GM12878 (cell line): ENCODE results near the gene PCGF1. TPM values are rescaled to one million over a fixed set of nuclear protein-coding genes. Genes with fewer than 3 reads are reported as not detected.
A peak's percentile ranks its signal among the peaks of the same experiment; 100 is the strongest.

Experiments
- ESRRA ChIP-seq: IDR thresholded peaks from 2 replicates; pipeline ENCODE4 v1.6.1; 2012; ENCODE audit warnings: mild to moderate bottlenecking, low read length, improper control_type of control experiment
- FOXK2 ChIP-seq: fragments of 450-650 bp; IDR thresholded peaks from 2 replicates; pipeline ENCODE4 v1.6.1; 2017; ENCODE audit warnings: mild to moderate bottlenecking, moderate library complexity
- JUND ChIP-seq: IDR thresholded peaks from 2 replicates; pipeline ENCODE4 v1.6.1; 2012; ENCODE audit warnings: low read depth, mild to moderate bottlenecking, low read length, improper control_type of control experiment, moderate library complexity
- MEF2A ChIP-seq: IDR thresholded peaks from 2 replicates; pipeline ENCODE4 v1.6.1; 2011; ENCODE audit warnings: low read depth, mild to moderate bottlenecking, low read length, moderate library complexity; ENCODE audit not compliant: insufficient read depth
- MYC ChIP-seq: IDR thresholded peaks from 2 replicates; pipeline ENCODE4 v1.6.1; 2011; ENCODE audit warnings: mild to moderate bottlenecking, low read length, moderate library complexity, inconsistent platforms; ENCODE audit not compliant: insufficient read depth, insufficient replicate concordance, insufficient read length, severe bottlenecking
- NR2F1 ChIP-seq: fragments of 450-650 bp; conservative IDR thresholded peaks from 2 replicates; pipeline ENCODE4 v1.6.1; 2017; ENCODE audit warnings: mild to moderate bottlenecking
- NRF1 ChIP-seq: conservative IDR thresholded peaks from 2 replicates; pipeline ENCODE4 v1.6.1; 2011; ENCODE audit warnings: mild to moderate bottlenecking, low read depth, low read length, improper control_type of control experiment
- RAD21 ChIP-seq: IDR thresholded peaks from 2 replicates; pipeline ENCODE4 v1.6.1; 2011; ENCODE audit warnings: mild to moderate bottlenecking, low read depth, low read length, moderate library complexity; ENCODE audit not compliant: insufficient read depth
- RELA ChIP-seq: fragments of 450-650 bp; IDR thresholded peaks from 2 replicates; pipeline ENCODE4 v1.8.0; 2014; ENCODE audit warnings: borderline replicate concordance; ENCODE audit not compliant: partially characterized antibody
- SMAD1 ChIP-seq: fragments of 450-650 bp; IDR thresholded peaks from 2 replicates; pipeline ENCODE4 v1.6.1; 2018; ENCODE audit warnings: mild to moderate bottlenecking, low read depth; ENCODE audit not compliant: partially characterized antibody
- WRNIP1 ChIP-seq: IDR thresholded peaks from 2 replicates; pipeline ENCODE4 v1.6.1; 2011; ENCODE audit warnings: low read depth, low read length, improper control_type of control experiment, borderline replicate concordance
- polyA plus RNA-seq, 11 experiments: library from polyadenylated mRNA; depleted of rRNA in 4 of 11; unstranded in 6 of 11; stranded (reverse) in 5 of 11; fragments of >200 nt; fragmentation: Nextera tagmentation in 4 of 11; fragmentation: Illumina TruSeq in 1 of 11; extraction: Ambion mirVana in 4 of 11; extraction: Trizol in 1 of 11; gene quantifications; 1 replicate in 1 of 11; 2 replicates in 10 of 11; pipeline versions ENCODE4 v1.2.1 to v1.2.3, GENCODE V29; 2011 to 2016; ENCODE audit warnings: inconsistent platforms in 2 of 11, missing spikeins in 2 of 11, low read depth in 1 of 11
- total RNA-seq, 4 experiments: library from RNA; depleted of rRNA in 3 of 4; stranded (reverse); fragments of >200 nt in 3 of 4; fragmentation: Illumina TruSeq in 1 of 4; extraction: Trizol in 1 of 4; gene quantifications; 2 replicates each; pipeline versions ENCODE4 v1.2.1 to v1.2.3, GENCODE V29; 2013 to 2021
- TF ChIP-seq, protein P1 (sequence below): fragments of 450-650 bp; formaldehyde crosslinking; IDR thresholded peaks from 2 replicates; pipeline ENCODE4 v1.4.0; 2020; ENCODE audit warnings: mild to moderate bottlenecking, moderate library complexity
- TF ChIP-seq, protein P2 (sequence below): IDR thresholded peaks from 2 replicates; pipeline ENCODE4 v1.6.1; 2011; ENCODE audit warnings: low read depth, low read length, improper control_type of control experiment, borderline replicate concordance
- TF ChIP-seq, protein P3 (sequence below): fragments of 150-350 bp; IDR thresholded peaks from 2 replicates; pipeline ENCODE4 v1.6.1; 2016; ENCODE audit warnings: low read depth, low read length
- TF ChIP-seq, protein P4 (sequence below): IDR thresholded peaks from 2 replicates; pipeline ENCODE4 v1.6.1; 2012; ENCODE audit warnings: mild to moderate bottlenecking, low read depth, low read length

Gene PCGF1
- total and polyA plus RNA-seq, 10 of the 15 experiments (the other 5 are each of a cell fraction or from before 2014, with no cell fraction given), result 23.1 to 50.8 (median 27.4) TPM

DNA sequence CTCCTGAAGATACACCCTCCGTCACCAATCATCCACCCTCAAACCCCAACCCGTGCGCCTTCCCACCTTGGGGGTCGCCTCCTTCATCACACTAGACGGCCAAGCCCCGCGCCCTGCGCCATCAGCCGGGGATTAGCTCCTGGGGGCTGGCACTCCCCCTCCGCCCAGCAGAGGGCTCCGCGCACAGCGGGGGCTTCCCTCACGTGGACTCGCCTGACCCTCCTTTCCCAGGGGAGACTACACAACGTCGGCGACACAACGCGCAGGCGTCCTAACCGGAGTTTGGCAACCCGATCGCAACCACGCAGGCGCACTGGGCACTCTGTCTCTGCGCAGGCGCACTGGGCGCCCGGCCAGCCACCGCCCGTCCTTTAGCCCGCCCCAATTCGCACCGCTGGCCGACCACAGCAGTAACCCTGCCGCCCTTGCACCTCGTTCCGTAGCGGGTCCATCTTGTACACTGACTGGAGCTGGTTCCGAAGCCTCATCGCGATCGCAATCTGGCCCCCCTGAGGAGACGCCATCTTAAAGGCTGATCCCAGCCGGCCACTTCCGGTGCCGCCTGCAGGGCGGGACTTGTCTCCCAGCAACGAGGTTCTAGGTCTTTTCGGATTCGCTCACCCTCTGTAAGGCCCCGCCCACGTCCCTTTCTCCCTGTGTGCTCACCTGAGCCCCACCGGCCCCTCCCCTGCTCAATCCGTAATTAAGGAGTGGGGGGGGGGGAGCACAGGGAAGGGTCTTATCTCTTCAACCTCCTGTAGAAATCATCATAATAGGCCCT, at the start of gene PCGF1 (continued):
- TF ChIP-seq, protein P1, sequence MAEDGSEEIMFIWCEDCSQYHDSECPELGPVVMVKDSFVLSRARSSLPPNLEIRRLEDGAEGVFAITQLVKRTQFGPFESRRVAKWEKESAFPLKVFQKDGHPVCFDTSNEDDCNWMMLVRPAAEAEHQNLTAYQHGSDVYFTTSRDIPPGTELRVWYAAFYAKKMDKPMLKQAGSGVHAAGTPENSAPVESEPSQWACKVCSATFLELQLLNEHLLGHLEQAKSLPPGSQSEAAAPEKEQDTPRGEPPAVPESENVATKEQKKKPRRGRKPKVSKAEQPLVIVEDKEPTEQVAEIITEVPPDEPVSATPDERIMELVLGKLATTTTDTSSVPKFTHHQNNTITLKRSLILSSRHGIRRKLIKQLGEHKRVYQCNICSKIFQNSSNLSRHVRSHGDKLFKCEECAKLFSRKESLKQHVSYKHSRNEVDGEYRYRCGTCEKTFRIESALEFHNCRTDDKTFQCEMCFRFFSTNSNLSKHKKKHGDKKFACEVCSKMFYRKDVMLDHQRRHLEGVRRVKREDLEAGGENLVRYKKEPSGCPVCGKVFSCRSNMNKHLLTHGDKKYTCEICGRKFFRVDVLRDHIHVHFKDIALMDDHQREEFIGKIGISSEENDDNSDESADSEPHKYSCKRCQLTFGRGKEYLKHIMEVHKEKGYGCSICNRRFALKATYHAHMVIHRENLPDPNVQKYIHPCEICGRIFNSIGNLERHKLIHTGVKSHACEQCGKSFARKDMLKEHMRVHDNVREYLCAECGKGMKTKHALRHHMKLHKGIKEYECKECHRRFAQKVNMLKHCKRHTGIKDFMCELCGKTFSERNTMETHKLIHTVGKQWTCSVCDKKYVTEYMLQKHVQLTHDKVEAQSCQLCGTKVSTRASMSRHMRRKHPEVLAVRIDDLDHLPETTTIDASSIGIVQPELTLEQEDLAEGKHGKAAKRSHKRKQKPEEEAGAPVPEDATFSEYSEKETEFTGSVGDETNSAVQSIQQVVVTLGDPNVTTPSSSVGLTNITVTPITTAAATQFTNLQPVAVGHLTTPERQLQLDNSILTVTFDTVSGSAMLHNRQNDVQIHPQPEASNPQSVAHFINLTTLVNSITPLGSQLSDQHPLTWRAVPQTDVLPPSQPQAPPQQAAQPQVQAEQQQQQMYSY, result no peak
- peak; percentile 85 for TF ChIP-seq NR2F1
- TF ChIP-seq NRF1, result peak; percentile 97
- no peak for TF ChIP-seq WRNIP1
- no peak for TF ChIP-seq MEF2A
- TF ChIP-seq, protein P2, sequence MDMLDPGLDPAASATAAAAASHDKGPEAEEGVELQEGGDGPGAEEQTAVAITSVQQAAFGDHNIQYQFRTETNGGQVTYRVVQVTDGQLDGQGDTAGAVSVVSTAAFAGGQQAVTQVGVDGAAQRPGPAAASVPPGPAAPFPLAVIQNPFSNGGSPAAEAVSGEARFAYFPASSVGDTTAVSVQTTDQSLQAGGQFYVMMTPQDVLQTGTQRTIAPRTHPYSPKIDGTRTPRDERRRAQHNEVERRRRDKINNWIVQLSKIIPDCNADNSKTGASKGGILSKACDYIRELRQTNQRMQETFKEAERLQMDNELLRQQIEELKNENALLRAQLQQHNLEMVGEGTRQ, result peak; percentile 53
- TF ChIP-seq RELA, result peak; percentile 50
- TF ChIP-seq SMAD1, result peak; percentile 27
- TF ChIP-seq RAD21, result peak; percentile 49
- TF ChIP-seq ESRRA, result 0 out of 2 replicates have a peak, but pooled peaks have one; percentile 60
- TF ChIP-seq FOXK2, result peak; percentile 8; the same call in 1 of the 2 replicates
- TF ChIP-seq, protein P3, sequence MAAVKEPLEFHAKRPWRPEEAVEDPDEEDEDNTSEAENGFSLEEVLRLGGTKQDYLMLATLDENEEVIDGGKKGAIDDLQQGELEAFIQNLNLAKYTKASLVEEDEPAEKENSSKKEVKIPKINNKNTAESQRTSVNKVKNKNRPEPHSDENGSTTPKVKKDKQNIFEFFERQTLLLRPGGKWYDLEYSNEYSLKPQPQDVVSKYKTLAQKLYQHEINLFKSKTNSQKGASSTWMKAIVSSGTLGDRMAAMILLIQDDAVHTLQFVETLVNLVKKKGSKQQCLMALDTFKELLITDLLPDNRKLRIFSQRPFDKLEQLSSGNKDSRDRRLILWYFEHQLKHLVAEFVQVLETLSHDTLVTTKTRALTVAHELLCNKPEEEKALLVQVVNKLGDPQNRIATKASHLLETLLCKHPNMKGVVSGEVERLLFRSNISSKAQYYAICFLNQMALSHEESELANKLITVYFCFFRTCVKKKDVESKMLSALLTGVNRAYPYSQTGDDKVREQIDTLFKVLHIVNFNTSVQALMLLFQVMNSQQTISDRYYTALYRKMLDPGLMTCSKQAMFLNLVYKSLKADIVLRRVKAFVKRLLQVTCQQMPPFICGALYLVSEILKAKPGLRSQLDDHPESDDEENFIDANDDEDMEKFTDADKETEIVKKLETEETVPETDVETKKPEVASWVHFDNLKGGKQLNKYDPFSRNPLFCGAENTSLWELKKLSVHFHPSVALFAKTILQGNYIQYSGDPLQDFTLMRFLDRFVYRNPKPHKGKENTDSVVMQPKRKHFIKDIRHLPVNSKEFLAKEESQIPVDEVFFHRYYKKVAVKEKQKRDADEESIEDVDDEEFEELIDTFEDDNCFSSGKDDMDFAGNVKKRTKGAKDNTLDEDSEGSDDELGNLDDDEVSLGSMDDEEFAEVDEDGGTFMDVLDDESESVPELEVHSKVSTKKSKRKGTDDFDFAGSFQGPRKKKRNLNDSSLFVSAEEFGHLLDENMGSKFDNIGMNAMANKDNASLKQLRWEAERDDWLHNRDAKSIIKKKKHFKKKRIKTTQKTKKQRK, result no peak; the same call in 1 of the 2 replicates
- TF ChIP-seq JUND, result 0 out of 2 replicates have a peak, but pooled peaks have one; percentile 9
- no peak for TF ChIP-seq MYC
- TF ChIP-seq, protein P4, sequence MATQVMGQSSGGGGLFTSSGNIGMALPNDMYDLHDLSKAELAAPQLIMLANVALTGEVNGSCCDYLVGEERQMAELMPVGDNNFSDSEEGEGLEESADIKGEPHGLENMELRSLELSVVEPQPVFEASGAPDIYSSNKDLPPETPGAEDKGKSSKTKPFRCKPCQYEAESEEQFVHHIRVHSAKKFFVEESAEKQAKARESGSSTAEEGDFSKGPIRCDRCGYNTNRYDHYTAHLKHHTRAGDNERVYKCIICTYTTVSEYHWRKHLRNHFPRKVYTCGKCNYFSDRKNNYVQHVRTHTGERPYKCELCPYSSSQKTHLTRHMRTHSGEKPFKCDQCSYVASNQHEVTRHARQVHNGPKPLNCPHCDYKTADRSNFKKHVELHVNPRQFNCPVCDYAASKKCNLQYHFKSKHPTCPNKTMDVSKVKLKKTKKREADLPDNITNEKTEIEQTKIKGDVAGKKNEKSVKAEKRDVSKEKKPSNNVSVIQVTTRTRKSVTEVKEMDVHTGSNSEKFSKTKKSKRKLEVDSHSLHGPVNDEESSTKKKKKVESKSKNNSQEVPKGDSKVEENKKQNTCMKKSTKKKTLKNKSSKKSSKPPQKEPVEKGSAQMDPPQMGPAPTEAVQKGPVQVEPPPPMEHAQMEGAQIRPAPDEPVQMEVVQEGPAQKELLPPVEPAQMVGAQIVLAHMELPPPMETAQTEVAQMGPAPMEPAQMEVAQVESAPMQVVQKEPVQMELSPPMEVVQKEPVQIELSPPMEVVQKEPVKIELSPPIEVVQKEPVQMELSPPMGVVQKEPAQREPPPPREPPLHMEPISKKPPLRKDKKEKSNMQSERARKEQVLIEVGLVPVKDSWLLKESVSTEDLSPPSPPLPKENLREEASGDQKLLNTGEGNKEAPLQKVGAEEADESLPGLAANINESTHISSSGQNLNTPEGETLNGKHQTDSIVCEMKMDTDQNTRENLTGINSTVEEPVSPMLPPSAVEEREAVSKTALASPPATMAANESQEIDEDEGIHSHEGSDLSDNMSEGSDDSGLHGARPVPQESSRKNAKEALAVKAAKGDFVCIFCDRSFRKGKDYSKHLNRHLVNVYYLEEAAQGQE, result no peak
